SK-N-SH (cell line): ENCODE measurements around the gene TBC1D2B. TPM values are rescaled to one million over a fixed set of nuclear protein-coding genes. Genes with fewer than 3 reads are reported as not detected.

Experiments used
- CTCF ChIA-PET: fragments of 300-600, 350-600 bp; formaldehyde crosslinking; extraction: SDS; loops from one replicate; lab custom pipeline; 2021; lab: Yijun Ruan, JAX
- POLR2A ChIA-PET: fragments of 350-600 bp; sonication (Branson Sonifier 250); formaldehyde crosslinking; extraction: SDS; loops from one replicate; lab custom pipeline; 2020; ENCODE audit warnings: antibody characterized with exemption, inconsistent platforms; lab: Yijun Ruan, JAX
- DNase-seq: peaks from one replicate; pipeline ENCODE4 v3.0.0; 2012
- H2AFZ ChIP-seq: fragments of 200-600 bp; sonication (generic); 2 replicates; pipeline ENCODE4 v1.8.1; 2016; ENCODE audit warnings: antibody characterized with exemption, mild to moderate bottlenecking, low read depth
- H3F3A ChIP-seq: fragments of 200-600 bp; sonication (generic); replicated peaks from 2 replicates; pipeline ENCODE3; 2016; ENCODE audit warnings: antibody characterized with exemption, mild to moderate bottlenecking; ENCODE audit not compliant: insufficient read depth
- H3K27ac ChIP-seq, 2 experiments: fragments of 200-500 bp in 1 of 2; fragments of 200-600 bp in 1 of 2; sonication (Bioruptor generic) in 1 of 2; sonication (generic), shearing (Covaris generic) in 1 of 2; 2 replicates each; pipeline versions ENCODE4 v1.5.1 to v1.6.1; 2014 to 2016; ENCODE audit warnings: low read depth in 2 of 2, inconsistent platforms in 1 of 2, low read length in 1 of 2, mild to moderate bottlenecking in 1 of 2, mixed read lengths in 1 of 2
- H3K27me3 ChIP-seq: fragments of 200-600 bp; sonication (generic), shearing (Covaris generic); 2 replicates; pipeline ENCODE4 v1.6.1; 2016; ENCODE audit warnings: mixed run types; ENCODE audit not compliant: insufficient read depth
- H3K36me3 ChIP-seq, 2 experiments: fragments of 200-500 bp in 1 of 2; fragments of 200-600 bp in 1 of 2; sonication (Bioruptor generic) in 1 of 2; sonication (generic) in 1 of 2; replicated peaks in 1 of 2; 2 replicates each; pipeline versions ENCODE3 to v1.5.1; 2014 to 2016; ENCODE audit warnings: low read length in 1 of 2, mild to moderate bottlenecking in 1 of 2; ENCODE audit not compliant: insufficient read depth in 2 of 2, control insufficient read depth in 1 of 2
- H3K4me1 ChIP-seq, 2 experiments: fragments of 200-500 bp in 1 of 2; fragments of 200-600 bp in 1 of 2; sonication (Bioruptor generic) in 1 of 2; sonication (generic), shearing (Covaris generic) in 1 of 2; 2 replicates each; pipeline versions ENCODE4 v1.5.1 to v1.6.1; 2014 to 2016; ENCODE audit warnings: low read depth in 1 of 2, low read length in 1 of 2, mixed run types in 1 of 2; ENCODE audit not compliant: insufficient read depth in 2 of 2, control insufficient read depth in 1 of 2
- H3K4me2 ChIP-seq: fragments of 200-600 bp; sonication (generic), shearing (Covaris generic); 2 replicates; pipeline ENCODE4 v1.6.1; 2017; ENCODE audit warnings: mixed run types
- H3K4me3 ChIP-seq, 2 experiments: fragments of 200-500 bp in 1 of 2; fragments of 200-600 bp in 1 of 2; sonication (Bioruptor generic) in 1 of 2; sonication (generic), shearing (Covaris generic) in 1 of 2; 2 replicates each; pipeline versions ENCODE4 v1.5.1 to v1.8.1; 2014 to 2016; ENCODE audit warnings: low read depth in 2 of 2, inconsistent platforms in 1 of 2, low read length in 1 of 2, mild to moderate bottlenecking in 1 of 2, mixed read lengths in 1 of 2, moderate library complexity in 1 of 2
- H3K79me2 ChIP-seq: fragments of 200-600 bp; sonication (generic); 2 replicates; pipeline ENCODE4 v1.8.1; 2017; ENCODE audit warnings: mild to moderate bottlenecking; ENCODE audit not compliant: insufficient read depth
- H3K9ac ChIP-seq: fragments of 200-600 bp; sonication (generic); 2 replicates; pipeline ENCODE4 v1.6.1; 2017; ENCODE audit warnings: mixed run types
- H3K9me2 ChIP-seq: fragments of 200-600 bp; sonication (generic); 2 replicates; pipeline ENCODE4 v1.6.1; 2017; ENCODE audit warnings: mixed run types
- H3K9me3 ChIP-seq: fragments of 200-600 bp; sonication (generic); 2 replicates; pipeline ENCODE4 v1.6.1; 2017; ENCODE audit warnings: mixed run types, mild to moderate bottlenecking, moderate library complexity
- H4K20me1 ChIP-seq: fragments of 200-600 bp; sonication (generic); 2 replicates; pipeline ENCODE4 v1.6.1; 2017; ENCODE audit warnings: mild to moderate bottlenecking, mixed run types; ENCODE audit not compliant: insufficient read depth
- CHD2 ChIP-seq: fragments of 150-350 bp; IDR thresholded peaks from 2 replicates; pipeline ENCODE4 v1.6.1; 2018; ENCODE audit warnings: low read length; ENCODE audit not compliant: partially characterized antibody
- EZH2phosphoT487 ChIP-seq: fragments of 200-600 bp; sonication (generic); IDR thresholded peaks from 2 replicates; pipeline ENCODE4 v1.6.1; 2017; ENCODE audit warnings: low read depth, mixed run types, mild to moderate bottlenecking, antibody characterized with exemption, moderate library complexity, borderline replicate concordance
- FOXJ3 ChIP-seq: sonication (generic); formaldehyde crosslinking; IDR thresholded peaks from 2 replicates; pipeline ENCODE4 v1.5.1; 2020; ENCODE audit warnings: mild to moderate bottlenecking, missing genetic modification reagents
- GATA2 ChIP-seq: sonication (generic); formaldehyde crosslinking; IDR thresholded peaks from 2 replicates; pipeline ENCODE4 v1.5.0; 2020; ENCODE audit warnings: mild to moderate bottlenecking, missing genetic modification reagents
- JUND ChIP-seq: IDR thresholded peaks from 2 replicates; pipeline ENCODE4 v1.4.0; 2012
- MEF2A ChIP-seq: IDR thresholded peaks from 2 replicates; pipeline ENCODE4 v1.4.0; 2012; ENCODE audit warnings: low read depth, borderline replicate concordance
- POLR2AphosphoS5 ChIP-seq: IDR thresholded peaks from 2 replicates; pipeline ENCODE4 v1.6.1; 2012; ENCODE audit warnings: low read depth, low read length
- RXRA ChIP-seq: IDR thresholded peaks from 2 replicates; pipeline ENCODE4 v1.4.0; 2012; ENCODE audit warnings: low read depth, mild to moderate bottlenecking, borderline replicate concordance
- TAF1 ChIP-seq: IDR thresholded peaks from 2 replicates; pipeline ENCODE4 v1.6.1; 2012; ENCODE audit warnings: low read depth, mild to moderate bottlenecking, low read length, moderate library complexity, borderline replicate concordance
- TCF12 ChIP-seq: IDR thresholded peaks from 2 replicates; pipeline ENCODE4 v1.4.0; 2012
- WGBS: methylation state at CpG from one replicate; pipeline ENCODE4 v1.1.6; 2017; ENCODE audit warnings: low lambda C conversion rate; 5-methylcytosine and 5-hydroxymethylcytosine counted together
- polyA plus RNA-seq, 3 experiments: library from polyadenylated mRNA; depleted of rRNA; stranded (reverse); fragments of >200 nt; gene quantifications; 2 replicates each; pipeline ENCODE4 v1.2.3, GENCODE V29; 2012
- TF ChIP-seq, protein P1 (sequence below): IDR thresholded peaks from 2 replicates; pipeline ENCODE4; 2012
- TF ChIP-seq, protein P2 (sequence below): IDR thresholded peaks from 2 replicates; pipeline ENCODE4 v1.6.1; 2012; ENCODE audit warnings: mild to moderate bottlenecking, low read depth, low read length, moderate library complexity
- TF ChIP-seq, protein P3 (sequence below): fragments of 150-350 bp; IDR thresholded peaks from 2 replicates; pipeline ENCODE4 v1.6.1; 2016; ENCODE audit warnings: mild to moderate bottlenecking, low read depth, low read length
- TF ChIP-seq, protein P4 (sequence below): IDR thresholded peaks from 2 replicates; pipeline ENCODE4 v1.4.0; 2012; ENCODE audit warnings: low read depth

TBC1D2B gene
- polyA plus RNA-seq, 1 of the 3 experiments (the other 2 are of a cell fraction), result 19.0 TPM

DNA sequence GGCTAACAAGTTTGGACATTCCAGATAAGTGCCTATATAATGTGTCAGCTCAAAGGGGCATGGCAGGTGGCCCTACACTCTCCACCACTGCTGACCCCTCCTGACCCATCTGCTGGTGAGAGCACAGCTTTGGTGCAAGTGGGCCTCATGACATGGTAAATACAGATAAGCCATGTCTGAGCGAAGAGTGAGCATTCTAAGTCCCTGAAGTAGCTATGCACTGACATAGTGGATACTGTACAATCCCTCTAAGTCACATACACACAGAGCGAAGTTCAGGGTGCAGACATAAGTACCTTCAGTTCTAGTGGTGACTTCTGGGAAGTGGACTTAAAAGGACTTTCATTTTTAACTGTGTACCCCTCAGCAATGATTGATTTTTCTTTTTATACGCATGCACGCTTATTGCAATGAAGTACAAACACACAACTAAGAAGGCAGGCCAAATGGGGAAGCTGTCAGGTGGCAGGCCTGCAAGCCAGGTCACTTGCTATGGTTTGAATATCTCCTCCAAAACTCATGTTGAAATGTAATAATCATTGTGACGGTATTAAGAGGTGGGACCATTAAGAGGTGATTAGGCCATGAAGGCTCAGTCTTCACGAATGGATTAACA is 41.5 kb downstream of the TBC1D2B start:
- Histone ChIP-seq H3F3A (peaks cover 8% of the 10 kb centered on the region), H3K4me2 (no peak overlapping the region), H2AFZ (no peak overlapping the region), H3K9me2 (no peaks in the 10 kb centered on the region), H3K9me3 (no peaks in the 10 kb centered on the region), H4K20me1 (peaks cover 5% of the 10 kb centered on the region; the same call in 1 of the 2 replicates), H3K79me2 (peaks cover 11% of the 10 kb centered on the region; the same call in 1 of the 2 replicates), H3K27ac (no peak overlapping the region), H3K4me1 (peaks cover 4 to 5% of the 10 kb centered on the region in 2 experiments; a peak in 1 of 4 replicates), H3K27me3 (no peaks in the 10 kb centered on the region), H3K9ac (no peak overlapping the region), H3K4me3 (no peak overlapping the region), H3K36me3 (peaks cover 0 to 7% of the 10 kb centered on the region in 2 experiments)
- no peak for DNase-seq
- 96% methylated on average over 6 of the region's 6 CpGs for WGBS
- TF ChIP-seq, protein P1, sequence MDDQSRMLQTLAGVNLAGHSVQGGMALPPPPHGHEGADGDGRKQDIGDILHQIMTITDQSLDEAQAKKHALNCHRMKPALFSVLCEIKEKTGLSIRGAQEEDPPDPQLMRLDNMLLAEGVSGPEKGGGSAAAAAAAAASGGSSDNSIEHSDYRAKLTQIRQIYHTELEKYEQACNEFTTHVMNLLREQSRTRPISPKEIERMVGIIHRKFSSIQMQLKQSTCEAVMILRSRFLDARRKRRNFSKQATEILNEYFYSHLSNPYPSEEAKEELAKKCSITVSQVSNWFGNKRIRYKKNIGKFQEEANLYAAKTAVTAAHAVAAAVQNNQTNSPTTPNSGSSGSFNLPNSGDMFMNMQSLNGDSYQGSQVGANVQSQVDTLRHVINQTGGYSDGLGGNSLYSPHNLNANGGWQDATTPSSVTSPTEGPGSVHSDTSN, result no peak
- no peak for TF ChIP-seq RXRA
- TF ChIP-seq, protein P2, sequence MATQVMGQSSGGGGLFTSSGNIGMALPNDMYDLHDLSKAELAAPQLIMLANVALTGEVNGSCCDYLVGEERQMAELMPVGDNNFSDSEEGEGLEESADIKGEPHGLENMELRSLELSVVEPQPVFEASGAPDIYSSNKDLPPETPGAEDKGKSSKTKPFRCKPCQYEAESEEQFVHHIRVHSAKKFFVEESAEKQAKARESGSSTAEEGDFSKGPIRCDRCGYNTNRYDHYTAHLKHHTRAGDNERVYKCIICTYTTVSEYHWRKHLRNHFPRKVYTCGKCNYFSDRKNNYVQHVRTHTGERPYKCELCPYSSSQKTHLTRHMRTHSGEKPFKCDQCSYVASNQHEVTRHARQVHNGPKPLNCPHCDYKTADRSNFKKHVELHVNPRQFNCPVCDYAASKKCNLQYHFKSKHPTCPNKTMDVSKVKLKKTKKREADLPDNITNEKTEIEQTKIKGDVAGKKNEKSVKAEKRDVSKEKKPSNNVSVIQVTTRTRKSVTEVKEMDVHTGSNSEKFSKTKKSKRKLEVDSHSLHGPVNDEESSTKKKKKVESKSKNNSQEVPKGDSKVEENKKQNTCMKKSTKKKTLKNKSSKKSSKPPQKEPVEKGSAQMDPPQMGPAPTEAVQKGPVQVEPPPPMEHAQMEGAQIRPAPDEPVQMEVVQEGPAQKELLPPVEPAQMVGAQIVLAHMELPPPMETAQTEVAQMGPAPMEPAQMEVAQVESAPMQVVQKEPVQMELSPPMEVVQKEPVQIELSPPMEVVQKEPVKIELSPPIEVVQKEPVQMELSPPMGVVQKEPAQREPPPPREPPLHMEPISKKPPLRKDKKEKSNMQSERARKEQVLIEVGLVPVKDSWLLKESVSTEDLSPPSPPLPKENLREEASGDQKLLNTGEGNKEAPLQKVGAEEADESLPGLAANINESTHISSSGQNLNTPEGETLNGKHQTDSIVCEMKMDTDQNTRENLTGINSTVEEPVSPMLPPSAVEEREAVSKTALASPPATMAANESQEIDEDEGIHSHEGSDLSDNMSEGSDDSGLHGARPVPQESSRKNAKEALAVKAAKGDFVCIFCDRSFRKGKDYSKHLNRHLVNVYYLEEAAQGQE, result no peak
- TF ChIP-seq, protein P3, sequence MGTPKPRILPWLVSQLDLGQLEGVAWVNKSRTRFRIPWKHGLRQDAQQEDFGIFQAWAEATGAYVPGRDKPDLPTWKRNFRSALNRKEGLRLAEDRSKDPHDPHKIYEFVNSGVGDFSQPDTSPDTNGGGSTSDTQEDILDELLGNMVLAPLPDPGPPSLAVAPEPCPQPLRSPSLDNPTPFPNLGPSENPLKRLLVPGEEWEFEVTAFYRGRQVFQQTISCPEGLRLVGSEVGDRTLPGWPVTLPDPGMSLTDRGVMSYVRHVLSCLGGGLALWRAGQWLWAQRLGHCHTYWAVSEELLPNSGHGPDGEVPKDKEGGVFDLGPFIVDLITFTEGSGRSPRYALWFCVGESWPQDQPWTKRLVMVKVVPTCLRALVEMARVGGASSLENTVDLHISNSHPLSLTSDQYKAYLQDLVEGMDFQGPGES, result no peak
- no peak for TF ChIP-seq TAF1
- TF ChIP-seq, protein P4, sequence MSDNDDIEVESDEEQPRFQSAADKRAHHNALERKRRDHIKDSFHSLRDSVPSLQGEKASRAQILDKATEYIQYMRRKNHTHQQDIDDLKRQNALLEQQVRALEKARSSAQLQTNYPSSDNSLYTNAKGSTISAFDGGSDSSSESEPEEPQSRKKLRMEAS, result no peak
- POLR2A ChIA-PET, result no interaction called here
- CTCF ChIA-PET, result interaction anchor here (1.4 to 2.4 kb wide), 3 partner anchors 40 to 72 kb away, joined by 3 to 11 read pairs (median 7); no protein-coding TSS in a partner anchor

DNA sequence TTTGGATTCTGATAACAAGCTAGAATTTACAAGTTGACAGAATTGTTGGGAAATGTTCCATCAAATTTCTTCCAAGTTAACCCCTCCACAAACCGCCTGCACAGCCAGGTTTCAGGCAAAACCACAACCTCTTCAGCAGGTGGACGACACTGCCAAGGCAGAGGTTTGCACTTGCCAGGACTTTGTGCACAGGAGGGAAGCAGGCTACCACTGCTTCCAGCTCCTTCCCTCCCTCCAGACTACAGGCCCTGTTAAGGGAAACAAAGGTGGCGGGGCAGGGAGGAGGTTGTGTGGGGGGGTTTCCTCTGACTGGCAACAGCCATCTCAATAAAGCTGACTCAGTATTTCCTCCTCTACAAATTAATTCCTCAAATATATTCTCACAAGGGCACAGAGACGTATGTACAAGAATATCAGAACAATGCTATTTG is 42.2 kb downstream of the TBC1D2B start:
- peaks cover 0 to 7% of the 10 kb centered on the region in 2 experiments for H3K36me3 ChIP-seq
- TF ChIP-seq EZH2phosphoT487, result no peak
- TF ChIP-seq GATA2 (CRISPR knock-in tag), result no peak
- no peak for TF ChIP-seq FOXJ3
- TF ChIP-seq JUND, result no peak
- no peak for TF ChIP-seq TAF1
- TF ChIP-seq POLR2AphosphoS5, result no peak
- no peak for TF ChIP-seq TCF12
- TF ChIP-seq, protein P3, result no peak
- TF ChIP-seq CHD2, result no peak
- TF ChIP-seq MEF2A, result no peak
- H3K79me2 ChIP-seq, result peaks cover 17% of the 10 kb centered on the region; the same call in 1 of the 2 replicates
- H3K4me2 ChIP-seq, result no peak overlapping the region
- H3K9me3 ChIP-seq, result no peaks in the 10 kb centered on the region
- no peak overlapping the region for H3K9ac ChIP-seq
- no peaks in the 10 kb centered on the region for H3K27me3 ChIP-seq
- CTCF ChIA-PET, result interaction anchor here (1.4 to 2.4 kb wide), 3 partner anchors 41 to 73 kb away, joined by 3 to 11 read pairs (median 7); no protein-coding TSS in a partner anchor
- H3F3A ChIP-seq, result peaks cover 8% of the 10 kb centered on the region
- H2AFZ ChIP-seq, result no peak overlapping the region
- WGBS, result 84% methylated on average over 4 of the region's 4 CpGs
- no peaks in the 10 kb centered on the region for H3K9me2 ChIP-seq
- H3K4me3 ChIP-seq, result no peak overlapping the region
- no peak overlapping the region for H3K27ac ChIP-seq
- peaks cover 4 to 5% of the 10 kb centered on the region in 2 experiments; a peak in 1 of 4 replicates for H3K4me1 ChIP-seq
- no peak for DNase-seq
- peaks cover 5% of the 10 kb centered on the region; the same call in 1 of the 2 replicates for H4K20me1 ChIP-seq
- POLR2A ChIA-PET, result no interaction called here
